K562 (cell line): ENCODE data around the gene FAM120B. TPM values are rescaled to one million over a fixed set of nuclear protein-coding genes. Genes with fewer than 3 reads are reported as not detected.

Experiments used
- ATF7 ChIP-seq: fragments of 450-650 bp; IDR thresholded peaks from 2 replicates; pipeline ENCODE4 v1.7.1; 2014; ENCODE audit warnings: mild to moderate bottlenecking, moderate library complexity
- BDP1 ChIP-seq: IDR thresholded peaks from 3 replicates; pipeline ENCODE4 v1.6.1; 2011; ENCODE audit not compliant: insufficient read length, insufficient read depth
- CREB3L1 ChIP-seq: fragments of 450-650 bp; IDR thresholded peaks from 2 replicates; pipeline ENCODE4 v1.6.1; 2014; ENCODE audit warnings: low read depth, mild to moderate bottlenecking, moderate library complexity, borderline replicate concordance
- ILF3 ChIP-seq: fragments of 450-650 bp; IDR thresholded peaks from 2 replicates; pipeline ENCODE4 v1.6.1; 2018; ENCODE audit warnings: antibody characterized with exemption, mild to moderate bottlenecking, moderate library complexity, borderline replicate concordance
- MCM5 ChIP-seq: fragments of 450-650 bp; IDR thresholded peaks from 2 replicates; pipeline ENCODE4 v1.6.1; 2016; ENCODE audit warnings: low read depth
- POLR2AphosphoS2 ChIP-seq: IDR thresholded peaks from 2 replicates; pipeline ENCODE4 v1.6.1; 2012; ENCODE audit warnings: low read length, improper control_type of control experiment
- RBM14 ChIP-seq: fragments of 200-400 bp; formaldehyde crosslinking; IDR thresholded peaks from 2 replicates; pipeline ENCODE4 v1.6.1; 2018; ENCODE audit warnings: low read depth, mild to moderate bottlenecking, low read length, moderate library complexity, borderline replicate concordance; ENCODE audit not compliant: insufficient read depth
- RFX1 ChIP-seq: fragments of 450-650 bp; IDR thresholded peaks from 2 replicates; pipeline ENCODE4 v1.6.1; 2016; ENCODE audit warnings: mild to moderate bottlenecking, moderate library complexity
- SMAD1 ChIP-seq: fragments of 150-350 bp; IDR thresholded peaks from 2 replicates; pipeline ENCODE4 v1.6.1; 2014; ENCODE audit warnings: low read length, low read depth; ENCODE audit not compliant: partially characterized antibody
- SPI1 ChIP-seq: IDR thresholded peaks from 2 replicates; pipeline ENCODE4 v1.6.1; 2011; ENCODE audit warnings: low read depth, low read length, control low read depth, borderline replicate concordance
- SRSF1 ChIP-seq: fragments of 200-400 bp; formaldehyde crosslinking; IDR thresholded peaks from 2 replicates; pipeline ENCODE4 v1.6.1; 2017; ENCODE audit warnings: mild to moderate bottlenecking, low read depth, low read length, moderate library complexity
- TGIF2 ChIP-seq: sonication (generic); formaldehyde crosslinking; IDR thresholded peaks from 2 replicates; pipeline ENCODE4 v1.8.1; 2022; ENCODE audit warnings: mild to moderate bottlenecking, missing genetic modification reagents, moderate library complexity
- U2AF2 ChIP-seq: fragments of 200-400 bp; formaldehyde crosslinking; optimal IDR thresholded peaks from 2 replicates; pipeline ENCODE3; 2017; ENCODE audit warnings: low read depth, mild to moderate bottlenecking, low read length
- ZBTB7A ChIP-seq: IDR thresholded peaks from 2 replicates; pipeline ENCODE4 v1.6.1; 2011; ENCODE audit warnings: low read depth, mild to moderate bottlenecking, low read length, moderate library complexity, borderline replicate concordance; ENCODE audit not compliant: control insufficient read depth
- polyA plus RNA-seq, 8 experiments: library from polyadenylated mRNA; depleted of rRNA in 4 of 8; stranded (reverse) in 5 of 8; unstranded in 3 of 8; fragments of >200 nt; fragmentation: Nextera tagmentation in 2 of 8; fragmentation: Illumina TruSeq in 1 of 8; extraction: Ambion mirVana in 2 of 8; extraction: Trizol in 1 of 8; gene quantifications; 2 replicates each; pipeline versions ENCODE4 v1.2.1 to v1.2.3, GENCODE V29; 2011 to 2014; ENCODE audit warnings: inconsistent platforms in 1 of 8, missing spikeins in 1 of 8
- total RNA-seq, 7 experiments: library from RNA; depleted of rRNA in 6 of 7; stranded (reverse); fragments of >200 nt in 6 of 7; fragmentation: Illumina TruSeq in 2 of 7; extraction: Trizol in 2 of 7; gene quantifications; 2 replicates each; pipeline versions ENCODE4 v1.2.1 to v1.2.3, GENCODE V29; 2011 to 2021; ENCODE audit warnings: low replicate concordance in 1 of 7

FAM120B gene
- total and polyA plus RNA-seq, 9 of the 15 experiments (the other 6 are each of a cell fraction or from before 2014, with no cell fraction given) = 3.5 to 22.6 (median 14.7) TPM

- TF ChIP-seq TGIF2 (CRISPR knock-in tag) (no peak), ZBTB7A (peak; percentile 10; the same call in 1 of the 2 replicates), U2AF2 (no peak), ILF3 (no peak), SPI1 (no peak), CREB3L1 (no peak), RFX1 (no peak), MCM5 (no peak), ATF7 (no peak), RBM14 (0 out of 2 replicates have a peak, but pooled peaks have one; percentile 81), SMAD1 (no peak), POLR2AphosphoS2 (no peak), SRSF1 (no peak), BDP1 (no peak)
These were observed 10.8 kb upstream of the FAM120B start (continued) for GRCh38 chr6:170295510-170296422.
